ENCODE results near the gene GPR39. TPM values are rescaled to one million over a fixed set of nuclear protein-coding genes. Genes with fewer than 3 reads are reported as not detected.

GPR39 gene
- polyA plus RNA-seq, 1 donor from 2014 or later: 1.1 TPM

DNA sequence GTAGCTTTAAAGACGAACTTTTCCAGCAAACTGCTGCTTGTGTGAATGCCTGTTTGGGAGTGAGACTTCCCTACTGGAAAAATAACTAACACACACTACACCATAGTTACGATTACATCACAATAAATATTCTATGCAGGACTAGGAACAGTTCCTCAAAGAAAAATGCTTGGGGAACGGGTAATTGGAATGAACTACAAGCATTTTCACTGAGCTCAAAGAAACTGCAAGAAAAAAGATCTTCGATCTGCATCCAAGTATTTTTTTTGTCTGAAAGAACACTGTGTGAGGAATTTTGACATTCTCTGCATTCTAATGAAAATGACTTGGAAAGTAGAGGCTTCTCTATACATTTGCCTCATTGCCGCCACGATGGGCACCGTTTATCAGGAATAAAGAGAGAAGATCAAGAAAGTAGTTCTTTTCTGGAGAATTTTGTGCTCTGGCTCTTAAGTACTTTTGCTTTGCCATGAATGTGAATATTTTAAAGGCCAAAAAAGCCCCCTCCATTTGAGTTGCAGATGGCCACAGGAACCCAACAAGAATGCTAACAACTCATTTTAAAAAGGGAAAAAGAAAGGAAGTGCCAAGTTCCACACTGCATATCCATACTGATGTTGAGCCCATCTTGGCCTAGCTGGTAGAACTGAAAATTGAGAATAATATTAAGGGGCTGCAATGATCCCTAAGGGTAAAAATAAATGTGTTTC lies 239.8 kb downstream of the GPR39 start:
- H3K27me3 ChIP-seq (ENCODE audit: insufficient read depth, low read depth, low read length): no peaks in the 10 kb centered on the region
- H3K9me2 ChIP-seq (ENCODE audit: insufficient read depth, low read length): no peaks in the 10 kb centered on the region
- no peak overlapping the region for H3K4me2 ChIP-seq (ENCODE audit: low read length)
- no peak overlapping the region for H3K9ac ChIP-seq (ENCODE audit: low read length)
- H3K4me3 ChIP-seq (ENCODE audit: low read length): no peak overlapping the region
- peaks cover 10% of the 10 kb centered on the region for H3K36me3 ChIP-seq (ENCODE audit: insufficient read depth, low read length)
- no peaks in the 10 kb centered on the region for H3K79me2 ChIP-seq (replicated peaks; ENCODE audit: insufficient read depth, low read length)
- TF ChIP-seq EP300 (conservative IDR thresholded peaks at IDR 0.05; ENCODE audit: poor library complexity, severe bottlenecking): no peak
- TF ChIP-seq MXI1 (conservative IDR thresholded peaks at IDR 0.05; ENCODE audit: poor library complexity, severe bottlenecking): no peak
- TF ChIP-seq, protein P1, sequence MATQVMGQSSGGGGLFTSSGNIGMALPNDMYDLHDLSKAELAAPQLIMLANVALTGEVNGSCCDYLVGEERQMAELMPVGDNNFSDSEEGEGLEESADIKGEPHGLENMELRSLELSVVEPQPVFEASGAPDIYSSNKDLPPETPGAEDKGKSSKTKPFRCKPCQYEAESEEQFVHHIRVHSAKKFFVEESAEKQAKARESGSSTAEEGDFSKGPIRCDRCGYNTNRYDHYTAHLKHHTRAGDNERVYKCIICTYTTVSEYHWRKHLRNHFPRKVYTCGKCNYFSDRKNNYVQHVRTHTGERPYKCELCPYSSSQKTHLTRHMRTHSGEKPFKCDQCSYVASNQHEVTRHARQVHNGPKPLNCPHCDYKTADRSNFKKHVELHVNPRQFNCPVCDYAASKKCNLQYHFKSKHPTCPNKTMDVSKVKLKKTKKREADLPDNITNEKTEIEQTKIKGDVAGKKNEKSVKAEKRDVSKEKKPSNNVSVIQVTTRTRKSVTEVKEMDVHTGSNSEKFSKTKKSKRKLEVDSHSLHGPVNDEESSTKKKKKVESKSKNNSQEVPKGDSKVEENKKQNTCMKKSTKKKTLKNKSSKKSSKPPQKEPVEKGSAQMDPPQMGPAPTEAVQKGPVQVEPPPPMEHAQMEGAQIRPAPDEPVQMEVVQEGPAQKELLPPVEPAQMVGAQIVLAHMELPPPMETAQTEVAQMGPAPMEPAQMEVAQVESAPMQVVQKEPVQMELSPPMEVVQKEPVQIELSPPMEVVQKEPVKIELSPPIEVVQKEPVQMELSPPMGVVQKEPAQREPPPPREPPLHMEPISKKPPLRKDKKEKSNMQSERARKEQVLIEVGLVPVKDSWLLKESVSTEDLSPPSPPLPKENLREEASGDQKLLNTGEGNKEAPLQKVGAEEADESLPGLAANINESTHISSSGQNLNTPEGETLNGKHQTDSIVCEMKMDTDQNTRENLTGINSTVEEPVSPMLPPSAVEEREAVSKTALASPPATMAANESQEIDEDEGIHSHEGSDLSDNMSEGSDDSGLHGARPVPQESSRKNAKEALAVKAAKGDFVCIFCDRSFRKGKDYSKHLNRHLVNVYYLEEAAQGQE (IDR thresholded peaks at IDR 0.05; ENCODE audit: borderline replicate concordance): no peak
- TF ChIP-seq SMC3 (conservative IDR thresholded peaks at IDR 0.05; ENCODE audit: poor library complexity): no peak
- TF ChIP-seq RAD21 (conservative IDR thresholded peaks at IDR 0.05): no peak
- no peak for TF ChIP-seq TAF1 (IDR thresholded peaks at IDR 0.05; ENCODE audit: low read depth)
- no peak for TF ChIP-seq POLR2AphosphoS5 (IDR thresholded peaks at IDR 0.05)
- no peak for TF ChIP-seq EZH2 (IDR thresholded peaks at IDR 0.05; ENCODE audit: borderline replicate concordance, insufficient read depth, low read length, poor library complexity, severe bottlenecking)
- TF ChIP-seq, protein P2, sequence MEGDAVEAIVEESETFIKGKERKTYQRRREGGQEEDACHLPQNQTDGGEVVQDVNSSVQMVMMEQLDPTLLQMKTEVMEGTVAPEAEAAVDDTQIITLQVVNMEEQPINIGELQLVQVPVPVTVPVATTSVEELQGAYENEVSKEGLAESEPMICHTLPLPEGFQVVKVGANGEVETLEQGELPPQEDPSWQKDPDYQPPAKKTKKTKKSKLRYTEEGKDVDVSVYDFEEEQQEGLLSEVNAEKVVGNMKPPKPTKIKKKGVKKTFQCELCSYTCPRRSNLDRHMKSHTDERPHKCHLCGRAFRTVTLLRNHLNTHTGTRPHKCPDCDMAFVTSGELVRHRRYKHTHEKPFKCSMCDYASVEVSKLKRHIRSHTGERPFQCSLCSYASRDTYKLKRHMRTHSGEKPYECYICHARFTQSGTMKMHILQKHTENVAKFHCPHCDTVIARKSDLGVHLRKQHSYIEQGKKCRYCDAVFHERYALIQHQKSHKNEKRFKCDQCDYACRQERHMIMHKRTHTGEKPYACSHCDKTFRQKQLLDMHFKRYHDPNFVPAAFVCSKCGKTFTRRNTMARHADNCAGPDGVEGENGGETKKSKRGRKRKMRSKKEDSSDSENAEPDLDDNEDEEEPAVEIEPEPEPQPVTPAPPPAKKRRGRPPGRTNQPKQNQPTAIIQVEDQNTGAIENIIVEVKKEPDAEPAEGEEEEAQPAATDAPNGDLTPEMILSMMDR (IDR thresholded peaks at IDR 0.05; ENCODE audit: poor library complexity, severe bottlenecking): no peak
- no peaks in the 10 kb centered on the region for H3K9me3 ChIP-seq (ENCODE audit: low read length)
- H4K20me1 ChIP-seq (ENCODE audit: insufficient read depth): no peaks in the 10 kb centered on the region
- H3K27ac ChIP-seq (ENCODE audit: low read length): no peak overlapping the region
- peaks cover 3% of the 10 kb centered on the region for H3F3A ChIP-seq (ENCODE audit: insufficient read depth, low read length, poor library complexity, severe bottlenecking)
- H2AFZ ChIP-seq (ENCODE audit: low read depth, low read length): no peak overlapping the region

DNA sequence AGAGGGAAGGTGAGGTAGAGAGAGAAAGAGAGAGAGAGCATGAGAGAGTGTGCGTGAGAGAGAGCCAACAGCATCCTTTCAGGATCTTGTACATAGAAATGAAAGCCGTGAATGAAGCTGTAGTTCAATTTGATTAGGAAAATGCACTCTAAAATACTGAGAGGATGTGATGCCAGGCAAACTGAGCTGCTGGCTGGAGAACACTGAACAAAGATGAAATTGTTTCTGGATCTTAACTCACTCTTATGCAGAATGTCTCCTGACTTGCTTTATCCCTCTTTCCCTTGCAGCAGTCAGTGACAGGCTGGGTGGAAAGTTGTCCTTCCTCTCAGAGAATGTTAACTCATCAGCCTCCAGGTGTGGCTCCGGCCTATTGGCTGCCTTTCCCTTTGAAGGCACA lies 242.7 kb downstream of the GPR39 start:
- TF ChIP-seq EP300 (conservative IDR thresholded peaks at IDR 0.05; ENCODE audit: poor library complexity, severe bottlenecking) (no peak), SMC3 (conservative IDR thresholded peaks at IDR 0.05; ENCODE audit: poor library complexity) (no peak), EZH2 (IDR thresholded peaks at IDR 0.05; ENCODE audit: borderline replicate concordance, insufficient read depth, low read length, poor library complexity, severe bottlenecking) (no peak), MXI1 (conservative IDR thresholded peaks at IDR 0.05; ENCODE audit: poor library complexity, severe bottlenecking) (no peak), RAD21 (conservative IDR thresholded peaks at IDR 0.05) (no peak), TAF1 (IDR thresholded peaks at IDR 0.05; ENCODE audit: low read depth) (no peak), POLR2AphosphoS5 (IDR thresholded peaks at IDR 0.05) (no peak)
- TF ChIP-seq, protein P1 (IDR thresholded peaks at IDR 0.05; ENCODE audit: borderline replicate concordance): no peak
- TF ChIP-seq, protein P2 (IDR thresholded peaks at IDR 0.05; ENCODE audit: poor library complexity, severe bottlenecking): no peak
- no peak overlapping the region for H3K9ac ChIP-seq (ENCODE audit: low read length)
- no peaks in the 10 kb centered on the region for H3K9me2 ChIP-seq (ENCODE audit: insufficient read depth, low read length)
- H3F3A ChIP-seq (ENCODE audit: insufficient read depth, low read length, poor library complexity, severe bottlenecking): peaks cover 3% of the 10 kb centered on the region
- peaks cover 3% of the 10 kb centered on the region for H3K79me2 ChIP-seq (replicated peaks; ENCODE audit: insufficient read depth, low read length)
- H4K20me1 ChIP-seq (ENCODE audit: insufficient read depth): no peaks in the 10 kb centered on the region
- no peak overlapping the region for H3K4me3 ChIP-seq (ENCODE audit: low read length)
- peaks cover 10% of the 10 kb centered on the region for H3K36me3 ChIP-seq (ENCODE audit: insufficient read depth, low read length)
- H2AFZ ChIP-seq (ENCODE audit: low read depth, low read length): no peak overlapping the region
- no peaks in the 10 kb centered on the region for H3K27me3 ChIP-seq (ENCODE audit: insufficient read depth, low read depth, low read length)
- no peaks in the 10 kb centered on the region for H3K9me3 ChIP-seq (ENCODE audit: low read length)
- H3K4me2 ChIP-seq (ENCODE audit: low read length): no peak overlapping the region
- no peak overlapping the region for H3K27ac ChIP-seq (ENCODE audit: low read length)
